ENCODE results near the gene MARVELD1.

Gene MARVELD1

DNA sequence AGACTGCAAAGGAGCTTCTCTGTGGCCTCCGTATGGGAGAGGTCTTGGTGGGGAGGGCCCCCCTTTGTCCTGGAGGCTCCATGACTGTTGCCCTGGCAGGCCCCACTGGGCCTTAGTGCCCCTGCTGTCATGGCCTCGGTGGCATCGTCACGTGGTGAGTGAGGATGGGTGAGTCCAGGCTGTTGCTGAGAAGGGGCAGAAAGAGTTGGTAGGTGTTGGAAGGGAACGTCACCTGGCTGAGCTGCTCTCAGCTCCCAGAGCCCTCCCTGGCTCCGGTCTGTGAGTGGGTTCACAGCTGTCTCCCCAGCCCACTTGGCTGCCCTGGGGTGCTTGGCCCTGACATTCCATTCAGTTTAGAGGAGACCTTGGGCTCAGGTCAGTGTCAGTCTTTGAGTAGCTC is 42.2 kb downstream of the MARVELD1 start:
- DNase-seq (ENCODE audit: low read depth), result no peak

DNA sequence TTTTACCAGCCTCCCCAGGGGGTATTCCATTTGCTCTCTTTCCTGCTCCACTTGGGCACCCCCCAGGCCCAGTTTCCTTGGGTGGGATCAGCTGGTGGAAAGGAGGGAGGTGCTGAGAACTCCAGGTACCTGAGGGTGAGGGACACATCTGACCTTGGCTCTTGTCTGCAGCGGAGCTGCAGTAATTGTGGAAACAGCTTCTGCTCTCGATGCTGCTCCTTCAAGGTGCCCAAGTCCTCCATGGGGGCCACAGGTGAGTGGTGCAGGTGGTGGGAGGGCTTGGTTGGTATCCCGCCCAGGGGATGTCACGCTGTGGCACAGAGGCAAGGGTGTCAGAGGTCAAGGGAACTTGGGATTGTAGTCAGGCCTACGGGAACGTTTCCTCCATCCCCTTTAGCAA is 43.9 kb downstream of the MARVELD1 start:
- DNase-seq (ENCODE audit: low read depth), result no peak

DNA sequence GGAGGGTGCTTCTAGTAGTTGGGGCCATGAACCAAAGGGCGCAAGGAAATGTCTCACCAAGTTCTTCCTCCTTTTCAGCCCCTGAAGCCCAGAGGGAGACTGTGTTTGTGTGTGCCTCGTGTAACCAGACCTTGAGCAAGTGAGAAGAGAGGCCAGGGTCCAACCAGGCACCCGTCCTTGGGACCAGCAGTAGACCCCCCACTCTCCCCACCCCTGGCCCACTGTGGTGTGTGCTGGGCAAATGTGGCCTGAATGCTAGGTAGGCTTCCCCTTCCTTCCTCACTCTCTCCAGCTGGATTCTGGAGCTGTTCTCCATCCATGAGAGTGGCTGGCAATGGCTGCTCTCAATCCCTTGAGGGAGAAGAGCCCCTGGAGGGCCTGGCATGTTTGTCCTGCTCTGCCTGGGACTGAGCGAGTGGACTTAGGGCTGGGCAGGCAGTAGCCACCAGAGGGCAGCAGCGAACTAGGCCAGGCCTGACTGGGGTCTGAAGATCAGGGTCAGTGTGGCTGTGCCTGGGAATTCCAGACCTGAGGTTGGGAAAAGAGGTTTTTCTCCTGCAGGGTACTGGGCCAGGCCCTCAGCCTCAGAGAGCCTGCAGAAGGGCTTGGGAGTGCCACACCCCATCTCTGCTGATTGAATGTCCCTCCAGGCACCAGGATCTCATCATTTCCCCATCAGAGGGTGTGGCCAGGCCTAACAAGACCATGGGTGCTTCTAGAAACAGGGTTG is 45.8 kb downstream of the MARVELD1 start:
- DNase-seq (ENCODE audit: low read depth), result peak; percentile 63

DNA sequence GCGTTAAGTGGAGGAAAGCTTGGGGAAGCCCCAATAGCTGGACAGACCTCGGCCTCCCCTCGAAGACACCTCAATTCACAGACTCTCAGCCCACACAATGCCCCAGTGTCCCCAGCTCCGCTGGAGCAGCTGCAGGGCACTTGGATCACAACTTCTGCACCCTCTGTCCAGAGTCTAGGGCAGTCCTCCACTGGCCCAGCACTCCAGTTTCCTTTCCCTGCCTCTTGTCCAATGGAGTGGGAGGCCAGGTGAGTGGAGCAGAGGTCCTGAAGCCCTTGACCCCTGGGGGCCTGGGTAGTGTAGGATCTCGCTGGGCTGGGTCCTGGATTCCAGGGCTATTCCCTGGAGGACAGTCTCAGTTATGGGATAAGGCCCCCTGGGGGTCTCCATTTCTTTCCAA is 46.4 kb downstream of the MARVELD1 start:
- no peak for DNase-seq (ENCODE audit: low read depth)

DNA sequence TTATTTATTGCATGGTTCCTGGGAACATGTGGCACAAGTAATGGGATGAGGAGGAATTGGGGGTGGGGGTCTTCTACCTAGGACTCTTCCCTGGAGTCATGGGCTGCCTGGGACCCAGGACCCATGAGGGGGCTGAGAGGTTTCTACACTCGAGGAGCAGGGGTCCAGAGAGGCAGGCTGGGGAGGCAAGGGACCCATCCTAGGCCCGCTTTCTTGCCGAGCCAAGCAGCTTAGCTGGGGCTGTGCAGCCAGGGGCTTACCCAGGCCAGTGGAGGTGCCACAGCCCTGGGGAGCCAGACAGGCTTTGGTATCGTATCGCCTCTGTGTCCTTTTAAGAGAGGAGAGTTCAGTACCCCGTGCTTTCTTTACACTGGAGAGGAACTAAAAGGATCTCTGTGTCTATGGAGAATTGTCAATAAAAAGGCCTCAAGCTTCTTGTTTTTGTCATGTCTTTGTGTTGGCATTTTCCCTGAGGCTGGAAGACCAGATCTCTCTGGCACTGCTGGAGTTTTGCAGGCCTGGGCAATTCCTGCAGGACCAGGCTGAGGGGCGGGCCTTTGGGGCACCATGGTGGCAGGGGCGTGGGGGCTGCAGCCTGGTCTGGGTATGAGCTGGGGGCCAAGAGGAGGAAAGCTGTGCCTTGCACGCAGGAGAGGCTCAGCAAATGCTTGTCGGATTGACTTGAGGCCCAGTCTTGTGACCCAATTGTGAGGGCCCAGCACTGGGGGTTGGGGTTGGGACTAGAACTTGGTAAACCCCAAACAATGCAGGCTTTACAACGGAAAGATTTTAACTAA is 47.1 kb downstream of the MARVELD1 start:
- no peak for DNase-seq (ENCODE audit: low read depth)

DNA sequence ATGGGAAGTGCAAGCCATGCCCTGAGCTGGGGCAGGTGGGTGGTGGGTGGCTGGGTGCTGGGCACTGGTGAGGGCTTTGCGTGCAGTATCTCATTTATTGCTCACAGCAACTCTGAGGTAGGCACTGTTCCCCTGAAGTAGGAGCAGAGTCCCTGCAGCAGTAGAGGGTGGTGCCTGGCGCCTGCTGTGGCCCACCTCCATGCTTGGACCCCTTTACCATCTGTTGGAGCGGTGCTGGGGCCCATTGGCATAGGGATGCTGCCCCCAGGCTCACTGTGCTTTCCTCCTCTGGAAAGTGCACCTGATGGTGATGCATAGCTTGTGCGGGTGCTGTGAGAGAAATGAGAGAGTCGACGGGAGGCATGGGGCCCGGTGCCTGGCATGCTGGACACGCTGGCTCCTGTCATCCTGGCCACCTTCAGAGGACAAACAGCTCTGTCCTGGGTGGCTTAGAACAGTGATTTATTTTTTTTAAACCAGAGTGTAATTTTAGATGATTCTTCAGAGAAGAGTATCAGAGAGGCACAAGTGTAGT is 47.9 kb downstream of the MARVELD1 start:
- no peak for DNase-seq (ENCODE audit: low read depth)

DNA sequence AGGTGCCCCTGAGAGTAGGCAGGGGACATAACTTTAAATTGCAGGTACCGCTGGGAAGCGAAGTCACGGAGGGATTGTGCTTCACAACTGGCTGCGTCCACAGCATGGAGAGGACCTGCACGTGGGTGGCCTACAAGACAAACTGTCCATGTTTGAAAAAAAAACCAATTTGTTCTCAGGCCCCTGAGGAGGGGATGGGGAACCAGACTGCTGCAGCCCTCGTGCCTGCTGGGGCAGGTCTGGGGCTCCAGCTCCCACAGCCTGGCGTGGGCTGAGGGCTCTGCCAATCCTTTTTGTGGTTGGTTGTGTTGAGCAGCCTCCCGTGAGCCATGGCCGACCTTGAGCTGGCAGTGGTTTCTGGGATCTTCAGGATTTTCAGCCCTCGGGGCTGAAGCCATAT is 48.5 kb downstream of the MARVELD1 start:
- no peak for DNase-seq (ENCODE audit: low read depth)

DNA sequence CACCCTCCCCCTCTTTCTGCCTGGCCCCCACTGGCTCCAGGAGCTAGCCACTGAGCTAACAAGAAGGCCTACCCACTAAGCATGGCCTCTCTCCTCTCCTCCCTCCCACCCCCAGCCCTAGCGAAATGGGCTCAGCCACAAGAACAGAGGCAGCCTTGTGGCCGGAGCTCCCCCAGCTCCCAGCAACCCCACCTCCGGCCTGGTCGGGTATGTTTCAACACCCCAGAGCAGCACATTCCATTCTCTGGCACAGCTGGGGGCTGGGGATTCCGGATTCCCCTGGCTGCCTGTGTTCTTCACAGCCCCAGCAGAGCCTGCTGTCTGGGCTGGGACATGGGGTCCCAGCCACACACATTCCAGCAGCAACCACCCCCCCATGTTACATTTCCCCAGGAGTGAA is 49.3 kb downstream of the MARVELD1 start:
- peak; percentile 17 for DNase-seq (ENCODE audit: low read depth)

DNA sequence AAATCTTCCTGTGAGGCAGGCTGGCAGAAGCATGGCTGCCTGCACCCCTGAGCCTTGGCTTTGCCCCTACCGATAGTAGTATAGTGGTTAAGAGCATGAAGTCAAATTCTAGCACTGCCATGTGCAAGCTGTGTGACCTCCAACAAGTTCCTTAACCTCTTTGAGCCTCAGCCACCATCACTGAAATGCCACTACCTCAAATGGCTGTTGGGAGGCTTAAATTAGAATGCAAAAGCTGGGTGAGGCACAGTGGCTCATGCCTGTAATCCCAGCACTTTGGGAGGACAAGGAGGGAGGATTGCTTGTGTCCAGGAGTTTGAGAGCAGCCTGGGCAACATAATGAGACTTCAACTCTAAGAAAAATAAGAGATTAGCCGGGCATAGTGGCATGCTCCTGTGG is 49.9 kb downstream of the MARVELD1 start:
- DNase-seq (ENCODE audit: low read depth), result no peak

DNA sequence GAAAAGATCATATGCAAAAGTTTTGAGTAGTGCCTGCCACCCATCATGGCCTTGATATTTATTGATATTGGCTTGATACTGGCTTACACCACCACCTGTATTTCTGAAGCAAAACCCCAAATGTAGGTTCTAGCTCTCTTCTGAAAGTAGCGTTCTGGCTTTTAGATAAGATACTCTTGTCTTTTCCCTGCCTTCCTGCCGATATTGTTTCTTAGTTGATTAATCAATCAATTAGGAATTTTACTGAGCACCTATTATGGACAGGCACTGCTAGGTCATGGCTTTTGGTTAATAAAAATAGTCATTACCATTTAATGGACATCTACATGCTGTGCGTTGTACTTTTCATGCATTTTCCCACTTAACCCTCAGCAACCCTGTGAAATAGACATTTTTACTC is 50.4 kb downstream of the MARVELD1 start:
- no peak for DNase-seq (ENCODE audit: low read depth)

DNA sequence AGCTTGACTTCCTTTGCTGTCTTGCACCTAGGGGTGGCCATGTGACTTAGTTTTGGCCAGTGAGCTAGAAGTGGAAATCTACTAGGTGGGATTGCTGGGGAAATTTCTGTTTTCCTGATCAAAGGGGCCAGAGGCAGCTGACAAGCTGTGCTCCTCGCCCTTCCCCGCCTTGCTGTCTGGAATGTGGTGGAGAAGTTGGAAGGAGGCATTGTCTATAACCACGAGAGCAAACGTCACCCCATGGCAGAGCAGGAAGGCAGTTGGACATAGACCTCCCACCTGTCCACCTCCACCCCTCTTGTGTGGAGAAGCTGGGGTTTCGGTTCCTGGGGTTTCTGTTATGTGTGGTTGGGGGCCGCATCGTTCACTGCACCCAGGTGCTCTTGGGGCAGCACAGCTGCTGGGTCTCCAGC is 51.0 kb downstream of the MARVELD1 start:
- no peak for DNase-seq (ENCODE audit: low read depth)

DNA sequence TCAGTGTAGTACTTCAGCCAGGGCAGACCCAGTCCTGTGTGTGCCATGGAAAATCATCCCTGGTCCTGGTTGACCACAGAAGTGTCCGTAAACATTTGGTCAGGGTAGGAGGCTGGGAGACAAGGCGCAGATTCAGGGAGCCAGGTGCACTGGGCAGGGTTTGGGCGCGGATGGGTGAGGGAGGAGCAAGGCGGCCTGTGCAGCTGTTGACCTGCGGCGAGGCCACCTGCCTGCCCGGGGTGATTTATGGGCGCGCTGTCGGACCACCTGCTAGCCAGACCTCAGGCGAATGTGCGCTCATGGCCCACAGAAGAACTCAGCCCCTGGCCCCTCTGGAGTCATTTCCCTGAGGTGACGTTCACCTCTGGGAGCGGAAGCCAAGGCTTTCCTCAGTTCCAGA is 51.7 kb downstream of the MARVELD1 start:
- DNase-seq (ENCODE audit: low read depth), result no peak

DNA sequence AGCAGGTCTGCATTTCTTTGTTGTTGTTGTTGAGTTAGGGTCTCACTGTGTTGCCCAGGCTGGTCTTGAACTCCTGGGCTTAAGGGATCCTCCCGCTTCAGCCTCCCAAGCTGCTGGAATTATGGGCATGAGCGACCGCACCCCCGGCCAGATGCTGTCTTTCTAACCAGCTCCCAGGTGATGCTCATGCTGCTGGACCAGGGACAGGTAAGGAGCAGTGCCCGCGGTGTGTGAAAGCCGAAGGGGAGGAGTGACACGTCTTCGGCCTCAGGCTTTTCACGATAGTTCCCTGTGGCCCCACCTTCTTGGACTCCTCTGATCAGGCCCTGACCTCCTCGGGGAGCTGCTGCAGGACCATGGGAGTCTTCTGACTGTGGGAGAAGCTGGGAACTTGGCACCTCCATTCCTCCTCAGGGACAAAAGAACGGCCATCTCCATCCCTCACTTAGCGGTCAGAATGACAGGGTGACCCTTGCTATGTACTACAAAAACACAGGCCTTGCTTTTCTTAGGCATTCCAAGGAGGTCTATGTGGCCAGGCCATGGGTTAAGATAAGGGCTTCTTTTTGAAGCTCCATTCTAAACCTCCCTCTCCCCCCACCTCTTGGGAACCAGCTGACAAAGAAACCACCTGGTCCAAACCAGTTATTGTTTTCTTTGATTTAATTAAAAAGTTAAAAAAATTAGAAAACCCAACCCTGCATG is 52.7 kb downstream of the MARVELD1 start:
- no peak for DNase-seq (ENCODE audit: low read depth)

DNA sequence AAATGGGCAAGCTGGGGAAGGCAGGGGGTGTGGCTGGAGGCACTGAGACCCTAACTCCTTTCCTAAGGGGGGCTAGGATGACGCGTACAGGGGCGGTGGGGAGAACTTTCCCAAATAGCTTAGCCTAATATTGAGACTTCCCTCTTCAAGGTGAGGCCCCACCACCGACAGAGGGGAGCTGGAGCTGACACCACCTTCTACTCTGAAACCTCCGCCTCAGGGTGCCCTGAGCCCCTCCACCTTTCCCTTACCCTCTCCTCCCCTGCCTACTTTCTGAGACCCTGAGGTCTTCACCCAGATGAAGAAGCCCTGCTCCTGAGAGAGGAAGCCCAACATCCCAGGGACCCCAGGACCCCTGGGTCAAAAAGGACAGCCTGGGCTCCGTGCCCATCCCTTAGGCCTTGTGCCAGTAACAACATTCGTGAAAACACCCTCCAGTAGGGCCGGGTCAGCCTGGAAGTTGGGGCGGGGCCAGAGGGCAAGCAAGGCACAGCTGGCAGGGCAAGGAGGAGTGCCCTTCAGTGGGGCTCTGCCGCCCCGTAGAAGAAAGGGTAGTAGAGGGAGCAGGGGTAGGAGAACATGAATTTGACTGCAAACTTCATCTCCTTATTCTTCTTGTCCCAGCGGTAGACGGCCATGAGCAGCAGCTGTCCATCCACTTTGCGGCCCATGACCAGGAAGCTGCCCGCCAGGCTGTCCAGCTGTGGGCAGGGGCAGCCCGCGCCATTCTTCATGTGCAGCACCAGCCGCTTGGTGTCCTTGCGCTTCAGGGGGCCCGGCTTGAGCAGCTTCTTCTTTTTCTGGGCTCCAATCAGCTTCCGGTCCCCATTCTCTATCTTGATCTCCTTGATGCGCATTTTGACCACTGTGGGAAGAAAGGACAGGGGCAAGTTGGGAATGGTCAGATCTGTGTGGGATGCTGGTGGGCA is 53.7 kb downstream of the MARVELD1 start:
- DNase-seq (ENCODE audit: low read depth), result no peak

Data from EH (cell line).